Measurements from ENCODE around the gene IER2.
A peak's percentile ranks its signal among the peaks of the same experiment; 100 is the strongest.

IER2 gene
- long read RNA-seq, donor 1, transcript IER2-203 (1 exons, 2,934 nt) = major isoform, 38 of 39 reads
- long read RNA-seq, donor 1, partial matches to known transcripts = 0 of 39 reads
- long read RNA-seq, donor 1, other reads (novel, unspliced or antisense) = 0 of 39 reads
- long read RNA-seq, donor 2, transcript IER2-203 (1 exons, 2,934 nt) = major isoform, 58 of 59 reads
- long read RNA-seq, donor 2, partial matches to known transcripts = 0 of 59 reads
- long read RNA-seq, donor 2, other reads (novel, unspliced or antisense) = 0 of 59 reads
- long read RNA-seq, donor 3, transcript IER2-203 (1 exons, 2,934 nt) = major isoform, 31 of 31 reads
- long read RNA-seq, donor 3, partial matches to known transcripts = 0 of 31 reads
- long read RNA-seq, donor 3, other reads (novel, unspliced or antisense) = 0 of 31 reads
- long read RNA-seq, donor 4, transcript IER2-203 (1 exons, 2,934 nt) = major isoform, 44 of 44 reads
- long read RNA-seq, donor 4, partial matches to known transcripts = 0 of 44 reads
- long read RNA-seq, donor 4, other reads (novel, unspliced or antisense) = 0 of 44 reads
- long read RNA-seq, donor 5, transcript IER2-203 (1 exons, 2,934 nt) = major isoform, 130 of 130 reads
- long read RNA-seq, donor 5, partial matches to known transcripts = 0 of 130 reads
- long read RNA-seq, donor 5, other reads (novel, unspliced or antisense) = 0 of 130 reads
- long read RNA-seq, donor 6, transcript IER2-203 (1 exons, 2,934 nt) = major isoform, 222 of 223 reads
- long read RNA-seq, donor 6, partial matches to known transcripts = 0 of 223 reads
- long read RNA-seq, donor 6, other reads (novel, unspliced or antisense) = 0 of 223 reads
- long read RNA-seq, donor 7 = 0 reads
- long read RNA-seq, donor 8, transcript IER2-203 (1 exons, 2,934 nt) = major isoform, 51 of 51 reads
- long read RNA-seq, donor 8, partial matches to known transcripts = 0 of 51 reads
- long read RNA-seq, donor 8, other reads (novel, unspliced or antisense) = 0 of 51 reads

- peak; percentile 84 for DNase-seq
Measured at GRCh38 chr19:13150187-13150930, at the start of gene IER2, which contains the start of gene STX10. Gene IER2 (plus strand): TSS chr19:13150411. CDS start chr19:13153187, 2,776 bp downstream. Gene STX10 (minus strand): TSS chr19:13150375. CDS start chr19:13150173, 202 bp downstream.

GRCh38 chr19:13100841-13101589 lies 49.2 kb upstream of the IER2 start:
- DNase-seq = no peak

GRCh38 chr19:13101590-13102415 lies 48.4 kb upstream of the IER2 start:
- DNase-seq = no peak

- DNase-seq = no peak
Measured at GRCh38 chr19:13102416-13102665, 47.9 kb upstream of the IER2 start.

GRCh38 chr19:13102666-13103580 lies 47.3 kb upstream of the IER2 start, which contains the start of gene LYL1:
Gene LYL1 (minus strand): TSS chr19:13102858. CDS start chr19:13101171, 1,687 bp downstream.
- DNase-seq = peak; percentile 63

- DNase-seq = no peak
Measured at GRCh38 chr19:13103581-13104359, 46.4 kb upstream of the IER2 start.

GRCh38 chr19:13104360-13104847 lies 45.8 kb upstream of the IER2 start:
- DNase-seq = no peak

- DNase-seq = no peak
Measured at GRCh38 chr19:13104848-13105711, 45.1 kb upstream of the IER2 start.

- DNase-seq = no peak
Measured at GRCh38 chr19:13109361-13110098, 40.7 kb upstream of the IER2 start.

GRCh38 chr19:13110099-13110610 lies 40.1 kb upstream of the IER2 start:
- DNase-seq = no peak

- no peak for DNase-seq
Measured at GRCh38 chr19:13112555-13112954, 37.7 kb upstream of the IER2 start.

GRCh38 chr19:13115936-13116281 lies 34.3 kb upstream of the IER2 start:
- DNase-seq = no peak

GRCh38 chr19:13116282-13117175 lies 33.7 kb upstream of the IER2 start, which contains the start of gene TRMT1:
Gene TRMT1 (minus strand): TSS chr19:13116740. CDS start chr19:13116399, 341 bp downstream.
- DNase-seq = peak; percentile 81

GRCh38 chr19:13117176-13117771 lies 32.9 kb upstream of the IER2 start:
- no peak for DNase-seq

Measured in right kidney (tissue), 9 donors.